ENCODE measurements around the gene DPP6.
"Not testable (repeated sequence)": the region's sequence is repeated elsewhere in the genome, so short reads cannot be mapped to it uniquely, and the experiment has no call there.

Gene DPP6

GRCh38 chr7:154072395-154073181, 20.4 kb downstream of the DPP6 start:
- DNase-seq (ENCODE audit: low read depth): not testable (repeated sequence)

GRCh38 chr7:154078523-154078922, 26.3 kb downstream of the DPP6 start:
- not testable (repeated sequence) for DNase-seq (ENCODE audit: low read depth)

- DNase-seq (ENCODE audit: low read depth): not testable (repeated sequence)
These were observed 28.1 kb downstream of the DPP6 start for GRCh38 chr7:154080249-154080648.

GRCh38 chr7:154087037-154087725, 35.0 kb downstream of the DPP6 start:
- DNase-seq (ENCODE audit: low read depth): not testable (repeated sequence)

GRCh38 chr7:154092093-154092492, 39.9 kb downstream of the DPP6 start:
- DNase-seq (ENCODE audit: low read depth): not testable (repeated sequence)

- DNase-seq (ENCODE audit: low read depth): not testable (repeated sequence)
These were observed 43.0 kb downstream of the DPP6 start for GRCh38 chr7:154095201-154095600.

GRCh38 chr7:154105063-154105462, 52.9 kb downstream of the DPP6 start:
- DNase-seq (ENCODE audit: low read depth): not testable (repeated sequence)

GRCh38 chr7:154109615-154110014, 57.4 kb downstream of the DPP6 start:
- DNase-seq (ENCODE audit: low read depth): not testable (repeated sequence)

GRCh38 chr7:154113732-154114351, 61.6 kb downstream of the DPP6 start:
- DNase-seq (ENCODE audit: low read depth): not testable (repeated sequence)

- DNase-seq (ENCODE audit: low read depth): not testable (repeated sequence)
These were observed 65.5 kb downstream of the DPP6 start for GRCh38 chr7:154117411-154118390.

- DNase-seq (ENCODE audit: low read depth): not testable (repeated sequence)
These were observed 68.6 kb downstream of the DPP6 start for GRCh38 chr7:154120825-154121224.

GRCh38 chr7:154122720-154123119, 70.5 kb downstream of the DPP6 start:
- DNase-seq (ENCODE audit: low read depth): not testable (repeated sequence)

GRCh38 chr7:154123397-154123796, 71.2 kb downstream of the DPP6 start:
- DNase-seq (ENCODE audit: low read depth): not testable (repeated sequence)

- not testable (repeated sequence) for DNase-seq (ENCODE audit: low read depth)
These were observed 76.9 kb downstream of the DPP6 start for GRCh38 chr7:154129142-154129541.

- not testable (repeated sequence) for DNase-seq (ENCODE audit: low read depth)
These were observed 80.4 kb downstream of the DPP6 start for GRCh38 chr7:154132617-154133016.

GRCh38 chr7:154133703-154134277, 81.6 kb downstream of the DPP6 start:
- DNase-seq (ENCODE audit: low read depth): not testable (repeated sequence)

- not testable (repeated sequence) for DNase-seq (ENCODE audit: low read depth)
These were observed 82.5 kb downstream of the DPP6 start for GRCh38 chr7:154134698-154135097.

- DNase-seq (ENCODE audit: low read depth): not testable (repeated sequence)
These were observed 83.4 kb downstream of the DPP6 start for GRCh38 chr7:154135646-154136045.

GRCh38 chr7:154145922-154146706, 93.9 kb downstream of the DPP6 start:
- DNase-seq (ENCODE audit: low read depth): not testable (repeated sequence)

GRCh38 chr7:154146707-154147038, 94.5 kb downstream of the DPP6 start:
- not testable (repeated sequence) for DNase-seq (ENCODE audit: low read depth)
